GM19351 (cell line): ENCODE measurements around the gene AGR2.
"Not testable (repeated sequence)": the region's sequence is repeated elsewhere in the genome, so short reads cannot be mapped to it uniquely, and the experiment has no call there.

ENCODE experiments used
- ATAC-seq: cut with Tn5 transposase; IDR thresholded peaks from one replicate; pipeline ENCODE4 v1.9.1; 2021; ENCODE audit warnings: mild to moderate bottlenecking, moderate library complexity; ENCODE audit not compliant: unreplicated experiment

AGR2 gene

DNA sequence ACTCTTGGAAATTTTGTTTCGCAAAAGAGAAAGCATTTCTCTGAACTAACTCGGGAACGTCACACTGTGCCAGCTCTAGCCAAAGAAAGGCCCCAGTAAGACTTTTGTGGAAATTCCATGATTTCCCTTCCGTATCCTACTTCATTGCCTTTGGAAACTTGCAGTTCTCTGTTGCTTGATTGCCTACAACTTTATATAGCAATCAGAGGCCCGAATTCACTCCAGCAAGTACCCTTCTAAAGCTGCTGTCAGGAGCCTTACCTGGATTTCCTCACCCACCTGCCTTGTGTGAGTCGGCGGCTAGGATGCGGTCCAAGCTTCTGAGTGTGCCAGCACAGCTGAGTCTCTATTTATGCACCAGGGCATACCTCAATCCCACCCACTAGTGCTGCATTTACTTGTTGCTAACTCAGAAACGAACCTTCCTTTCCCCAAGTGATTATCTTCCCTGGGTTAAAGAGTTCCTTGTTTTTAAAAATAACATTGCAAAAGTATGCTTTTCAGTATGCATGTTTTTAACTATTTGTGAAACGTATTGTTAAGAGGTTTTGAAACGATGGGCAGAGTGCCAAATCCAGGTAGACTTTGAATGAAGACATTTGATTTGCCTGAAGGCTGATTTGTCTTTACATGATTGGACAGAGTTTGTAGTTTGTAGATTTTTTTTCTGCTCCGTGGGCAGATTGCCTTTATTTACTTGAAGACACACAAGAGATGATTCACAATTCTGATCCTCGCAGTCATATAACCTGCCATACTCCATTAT is at the start of gene AGR2:
AGR2 (minus strand) TSS at position 326 of the 766 bp plus-strand sequence. CDS start 3,203 bp downstream, outside the sequence.
- ATAC-seq = no peak

DNA sequence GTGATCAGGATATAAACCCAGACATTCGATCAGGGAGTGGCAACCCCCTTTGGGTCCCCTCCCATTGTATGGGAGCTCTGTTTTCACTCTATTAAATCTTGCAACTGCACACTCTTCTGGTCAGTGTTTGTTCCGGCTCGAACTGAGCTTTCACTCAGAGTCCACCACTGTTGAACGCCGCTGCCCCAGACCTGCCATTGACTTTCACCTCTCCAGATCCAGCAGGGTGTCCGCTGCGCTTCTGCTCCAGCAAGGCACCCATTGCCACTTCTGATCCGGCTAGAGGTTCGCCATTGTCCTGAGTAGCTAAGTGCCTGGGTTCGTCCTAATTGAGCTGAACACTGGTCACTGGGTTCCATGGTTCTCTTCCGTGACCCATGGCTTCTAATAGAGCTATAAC is 48.4 kb upstream of the AGR2 start:
- ATAC-seq = not testable (repeated sequence)

DNA sequence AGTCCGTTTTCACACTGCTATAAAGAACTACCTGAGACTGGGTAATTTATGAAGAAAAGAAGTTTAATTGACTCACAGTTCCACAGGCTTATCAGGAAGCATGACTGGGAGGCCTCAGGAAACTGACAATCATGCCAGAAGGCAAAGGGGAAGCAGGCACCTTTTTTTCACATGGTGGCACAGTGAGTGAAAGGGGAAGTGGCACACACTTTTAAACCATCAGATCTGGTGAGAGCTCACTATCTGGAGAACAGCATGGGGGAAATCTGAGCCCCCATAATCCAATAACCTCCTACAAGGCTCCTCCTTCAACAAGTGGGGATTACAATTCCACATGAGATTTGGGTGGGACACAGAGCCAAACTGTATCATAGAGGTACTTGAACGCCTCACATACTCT is 47.0 kb upstream of the AGR2 start:
- no peak for ATAC-seq

DNA sequence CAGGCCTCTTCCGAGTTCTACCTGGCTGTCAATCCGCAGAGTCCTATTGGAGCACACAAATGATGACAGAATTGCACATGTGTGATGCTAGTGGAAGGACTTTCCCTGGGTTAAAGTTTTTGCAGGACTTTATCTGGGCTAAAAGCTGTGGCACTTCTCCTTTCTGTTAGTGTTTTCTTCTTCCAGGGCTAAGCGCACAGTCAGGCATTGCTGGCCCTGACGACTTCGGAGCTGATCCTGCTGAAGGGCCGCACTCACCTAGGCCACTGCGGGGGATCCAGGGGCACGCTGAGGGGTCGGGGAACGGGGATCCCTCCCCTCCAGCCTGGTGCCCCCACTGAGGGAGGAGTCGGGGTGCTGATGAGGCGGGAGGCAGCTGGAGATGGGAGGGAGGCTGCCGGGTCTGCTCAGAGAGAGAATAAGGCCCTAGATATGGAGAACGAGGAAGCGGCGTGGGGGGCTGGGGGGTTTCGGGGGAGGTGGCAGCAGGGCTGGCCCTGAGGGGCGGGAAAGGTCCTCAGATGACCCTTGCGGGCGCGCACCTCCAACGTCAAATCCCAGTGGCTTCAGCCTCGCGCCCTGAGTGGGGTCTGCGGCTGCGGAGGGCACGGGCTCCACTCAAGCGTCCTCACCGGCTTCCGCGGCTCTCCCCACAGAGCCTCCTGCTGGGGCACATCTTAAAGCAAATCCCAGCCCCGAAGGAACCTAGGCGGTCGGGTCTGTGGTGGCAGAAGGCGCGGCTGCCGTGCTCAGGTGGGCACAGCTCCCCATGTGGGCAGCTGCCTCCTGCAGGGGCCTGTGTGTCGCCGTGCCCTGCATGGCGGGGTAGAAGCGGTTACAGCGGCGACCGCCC is 46.0 kb upstream of the AGR2 start:
- ATAC-seq = no peak

DNA sequence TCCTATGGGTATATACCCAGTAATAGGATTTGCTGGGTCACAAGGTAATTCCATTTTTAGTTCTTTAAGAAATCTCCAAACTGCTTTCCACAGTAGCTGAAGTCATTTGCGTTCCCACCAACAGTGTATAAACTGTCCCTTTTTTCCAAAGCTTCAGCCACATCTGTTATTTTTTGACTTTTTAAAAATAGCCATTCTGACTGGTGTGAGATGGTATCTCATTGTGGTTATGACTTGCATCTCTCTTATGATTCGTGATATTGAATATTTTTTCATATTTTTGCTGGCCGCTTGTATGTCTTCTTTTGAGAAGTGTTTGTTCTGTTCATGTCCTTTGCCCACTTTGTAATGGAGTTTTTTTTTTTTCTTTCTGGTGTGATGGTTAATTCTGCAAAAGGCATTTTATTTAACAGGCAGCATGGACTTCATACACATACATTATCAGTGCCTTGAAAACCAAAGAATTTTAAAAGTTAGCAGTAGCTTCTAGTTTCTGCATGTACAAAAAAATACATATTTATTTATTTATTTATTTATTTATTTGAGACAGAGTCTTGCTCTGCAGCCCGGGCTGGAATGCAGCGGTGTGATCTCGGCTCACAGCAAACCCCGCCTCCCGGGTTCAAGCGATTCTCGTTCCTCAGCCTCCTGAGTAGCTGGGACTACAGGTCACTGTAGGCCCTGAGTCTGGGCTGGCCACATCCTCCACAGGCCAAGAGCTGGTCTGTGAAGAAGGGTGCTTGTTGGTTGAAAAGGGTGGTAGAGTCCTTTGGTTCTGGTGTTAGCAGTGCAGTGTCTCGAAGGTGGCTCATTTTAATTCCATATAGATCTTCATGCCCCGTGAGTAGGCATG is 44.7 kb upstream of the AGR2 start:
- no peak for ATAC-seq

DNA sequence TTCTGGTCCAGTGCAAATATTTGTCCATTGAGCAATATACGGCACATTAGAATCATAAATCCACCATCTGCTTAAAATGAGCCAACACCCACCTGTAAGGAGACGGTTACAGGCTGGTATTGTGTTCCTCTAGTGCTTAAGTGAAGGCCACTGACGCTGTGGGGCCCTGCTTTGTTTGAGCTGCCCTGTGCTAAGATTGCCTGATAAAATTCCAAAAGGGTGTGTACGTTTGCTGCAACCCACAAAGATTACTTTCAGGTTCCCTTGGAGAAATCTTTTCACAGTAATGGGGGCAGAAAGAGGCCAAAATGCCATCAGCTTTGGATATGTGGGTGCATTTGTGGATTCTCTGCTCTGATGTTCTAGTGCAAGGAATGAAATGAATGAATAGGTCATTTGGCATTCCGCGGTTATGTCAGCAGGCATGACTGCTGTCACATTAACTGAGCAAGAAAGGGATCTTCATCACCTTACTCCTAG is 42.6 kb upstream of the AGR2 start:
- no peak for ATAC-seq

DNA sequence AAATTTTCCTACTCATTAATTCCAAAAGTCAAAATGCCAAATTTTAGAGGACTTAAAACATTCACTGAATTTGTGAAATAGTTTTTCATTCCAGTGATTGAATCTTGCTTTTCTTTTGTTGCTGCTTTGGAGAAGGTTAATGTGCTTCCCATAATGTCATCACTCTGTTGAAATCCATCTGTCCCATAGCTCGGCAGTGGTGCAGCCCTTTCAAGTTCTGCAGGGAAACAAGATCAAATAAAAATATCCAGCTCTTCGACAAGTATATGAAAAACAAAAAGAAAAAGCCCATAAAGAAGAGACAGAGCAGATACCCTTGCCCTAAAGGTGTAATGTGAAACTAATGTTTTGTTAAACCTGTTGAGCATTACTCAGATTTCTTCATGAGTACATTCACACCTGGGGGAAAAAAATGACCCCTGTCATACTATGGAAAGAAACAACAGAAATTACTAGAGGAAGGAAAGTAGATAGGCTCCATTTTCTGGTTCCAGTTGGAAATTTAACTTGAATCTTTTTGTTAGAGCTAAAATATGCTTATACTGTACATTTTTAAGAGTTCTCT is 41.9 kb upstream of the AGR2 start:
- ATAC-seq = no peak

DNA sequence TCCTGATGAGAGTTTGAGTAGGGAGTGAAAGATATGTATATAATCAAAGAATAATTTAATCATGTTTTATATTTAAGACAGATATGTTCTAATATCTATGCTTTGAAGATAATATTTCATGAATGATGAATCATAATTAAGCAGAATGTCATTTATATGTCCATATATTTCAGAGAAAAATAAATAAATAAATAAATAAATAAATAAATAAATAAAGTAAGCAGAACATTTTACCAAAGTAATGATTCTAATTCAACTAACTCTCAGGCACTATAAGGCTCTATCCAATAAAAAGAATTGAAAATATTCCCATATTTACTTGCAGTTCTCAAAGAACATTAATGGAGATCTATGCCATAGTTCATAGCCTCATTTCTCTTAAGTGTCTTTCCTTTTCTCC is 40.9 kb upstream of the AGR2 start:
- no peak for ATAC-seq

DNA sequence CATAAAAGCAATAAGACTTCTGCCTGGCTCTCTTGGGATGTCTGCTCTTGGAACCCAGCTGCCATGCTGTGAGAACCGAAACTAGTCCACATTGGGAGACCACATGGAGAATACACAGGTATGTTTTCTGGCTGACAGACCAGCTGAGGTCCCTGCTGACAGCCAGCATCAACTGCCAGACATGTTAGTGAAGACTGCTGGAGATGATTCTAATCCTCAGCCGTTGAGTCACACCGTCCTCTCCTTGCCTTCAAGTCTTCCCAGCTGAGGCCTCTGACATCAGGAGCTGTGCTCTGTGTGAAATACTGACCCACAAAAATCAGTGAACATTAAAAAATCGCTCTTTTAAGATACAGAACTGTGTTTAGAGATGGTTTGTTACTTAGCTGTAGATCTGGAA is 36.9 kb upstream of the AGR2 start:
- ATAC-seq = no peak

DNA sequence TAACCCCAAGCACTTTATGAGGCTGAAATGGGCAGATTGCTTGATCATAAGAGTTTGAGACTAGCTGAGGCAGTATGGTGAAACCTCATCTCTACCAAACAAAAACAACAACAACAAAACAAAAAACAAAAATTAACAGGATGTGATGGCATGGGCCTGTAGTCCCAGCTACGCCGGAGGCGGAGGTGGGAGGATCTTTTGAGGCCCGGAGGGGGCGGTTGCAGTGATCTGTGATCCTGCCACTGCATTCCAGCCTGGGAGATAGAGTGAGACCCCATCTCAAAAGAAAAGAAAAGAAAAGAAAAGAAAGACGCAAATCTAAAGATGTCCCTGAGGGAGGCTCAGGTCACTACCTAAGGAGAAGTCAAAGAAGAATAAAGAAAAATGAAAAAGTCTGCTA is 35.3 kb upstream of the AGR2 start:
- no peak for ATAC-seq

DNA sequence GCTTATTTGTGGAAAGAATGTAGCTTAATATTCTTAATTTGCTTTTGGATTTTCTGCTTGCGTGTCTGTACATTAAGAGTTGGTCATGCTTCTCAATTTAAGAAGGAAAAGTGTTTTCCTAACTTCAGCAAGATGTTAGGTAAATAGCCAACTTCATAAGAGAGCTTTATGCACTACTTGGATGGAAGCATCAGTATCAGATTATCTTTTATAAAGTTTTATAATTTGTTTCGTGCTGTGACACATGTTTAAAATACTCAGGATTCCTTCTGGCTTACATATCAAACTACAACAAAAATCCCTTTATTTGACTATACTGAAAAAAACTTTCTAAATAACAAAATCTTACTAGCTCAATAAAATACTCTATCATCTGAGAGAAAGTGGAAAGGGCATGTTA is 34.8 kb upstream of the AGR2 start:
- no peak for ATAC-seq

DNA sequence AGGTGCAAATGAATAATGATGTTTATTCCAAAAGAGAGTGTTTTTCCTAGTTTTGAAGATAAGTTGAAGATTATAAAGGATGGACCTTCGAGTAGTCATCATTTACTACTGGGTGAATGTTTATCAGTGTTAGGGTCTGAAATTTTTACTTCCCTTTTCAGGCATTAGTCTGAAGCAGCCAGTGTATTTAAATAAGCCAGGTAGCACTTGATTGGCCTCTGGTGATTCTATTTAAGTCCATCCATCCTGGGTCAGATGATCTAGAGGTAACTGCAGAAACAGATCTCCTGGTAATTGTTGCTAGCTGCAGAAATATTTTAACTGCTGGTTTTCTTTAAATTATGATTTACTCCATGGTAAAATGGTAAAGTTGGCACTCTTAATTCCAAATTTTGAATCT is 34.1 kb upstream of the AGR2 start:
- no peak for ATAC-seq

DNA sequence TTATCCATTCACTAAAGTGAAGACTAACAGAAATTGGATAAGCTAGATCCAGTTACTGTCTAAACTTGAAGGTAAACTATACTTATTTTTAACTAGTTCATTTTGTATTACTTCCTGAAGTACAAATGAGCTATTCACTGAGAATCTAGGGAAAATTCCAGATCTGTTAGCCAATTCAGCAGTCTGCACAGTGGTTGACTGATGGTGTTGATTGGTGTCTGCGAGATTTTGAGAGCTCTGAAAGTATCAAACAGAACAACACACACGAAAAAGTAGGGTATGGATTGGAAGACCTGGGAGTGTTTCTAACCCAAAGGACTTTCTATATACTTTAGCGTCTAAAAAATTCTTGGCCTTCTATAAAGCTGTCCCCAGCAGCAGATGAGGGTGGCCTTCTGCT is 33.6 kb upstream of the AGR2 start:
- ATAC-seq = no peak

DNA sequence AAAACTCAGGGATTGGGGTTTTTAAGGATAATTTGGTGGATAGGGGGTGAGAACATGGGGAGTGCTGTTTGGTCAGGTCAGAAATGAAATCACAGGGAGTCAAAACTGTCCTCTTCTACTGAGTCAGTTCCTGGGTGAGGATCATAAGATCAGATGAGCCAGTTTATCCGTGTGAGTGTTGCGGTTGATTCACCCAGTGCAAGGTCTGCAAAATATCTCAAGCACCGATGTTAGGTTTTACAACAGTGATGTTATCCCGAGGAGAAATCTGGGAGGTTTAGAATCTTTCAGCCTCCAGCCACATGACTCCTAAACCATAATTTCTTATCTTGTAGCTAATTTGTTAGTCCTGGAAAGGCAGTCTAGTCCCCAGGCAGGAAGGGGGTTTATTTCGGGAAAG is 31.7 kb upstream of the AGR2 start:
- no peak for ATAC-seq

DNA sequence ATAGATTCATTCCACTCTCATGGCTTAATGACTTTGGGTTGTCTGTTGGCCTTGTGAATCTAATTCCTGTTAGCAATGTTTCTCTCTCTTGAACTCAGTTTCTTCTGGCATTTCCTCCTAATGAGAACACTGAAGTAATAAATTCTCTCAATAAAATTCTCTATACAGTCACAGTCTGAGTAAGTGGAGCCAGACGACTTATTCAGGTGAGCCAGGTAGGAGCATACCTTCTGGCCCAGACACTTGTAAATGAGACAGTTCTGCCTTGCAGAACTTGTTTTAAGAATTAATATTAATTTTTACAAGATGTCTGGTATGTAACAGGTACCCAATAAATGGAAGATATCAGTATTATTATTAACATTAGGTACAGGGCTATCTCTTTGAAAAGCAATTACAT is 28.6 kb upstream of the AGR2 start:
- ATAC-seq = no peak

DNA sequence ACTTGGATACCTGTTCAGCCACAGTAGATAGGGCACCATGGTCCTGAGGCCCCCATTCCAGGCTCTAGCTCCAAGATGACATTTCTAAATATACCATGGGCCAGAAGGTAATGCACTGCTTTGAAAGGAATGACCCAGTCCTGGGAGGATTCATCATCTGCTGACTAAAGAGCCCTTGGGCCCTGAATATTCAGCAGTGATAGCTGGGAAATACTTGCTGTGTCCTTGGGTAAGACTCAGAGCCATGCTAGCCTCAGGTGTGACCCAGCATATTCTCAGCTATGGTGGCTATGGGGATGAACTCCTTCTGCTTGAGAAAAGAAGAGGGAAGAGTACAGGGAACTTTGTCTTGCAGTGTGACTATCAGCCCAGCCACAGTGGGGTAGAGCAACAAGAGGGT is 21.3 kb upstream of the AGR2 start:
- ATAC-seq = no peak

DNA sequence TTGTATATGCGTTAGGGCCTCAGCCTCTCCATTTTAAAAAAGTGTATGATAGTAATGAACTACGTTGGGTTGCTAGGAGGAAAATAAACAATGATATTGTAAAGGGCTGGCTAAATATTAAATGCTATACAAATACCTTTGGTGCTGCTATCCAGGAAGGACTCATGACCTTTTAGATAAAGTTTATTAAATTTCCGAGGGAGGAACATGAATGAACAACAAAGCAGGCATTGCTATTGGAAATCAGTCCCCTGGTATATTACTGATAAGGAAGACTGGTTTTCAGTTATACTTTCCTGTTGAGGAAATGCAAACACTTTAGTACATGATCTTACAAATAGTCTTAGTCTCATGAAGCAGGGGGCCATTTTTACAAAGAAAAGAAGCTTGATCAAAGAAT is 17.2 kb upstream of the AGR2 start:
- ATAC-seq = no peak

DNA sequence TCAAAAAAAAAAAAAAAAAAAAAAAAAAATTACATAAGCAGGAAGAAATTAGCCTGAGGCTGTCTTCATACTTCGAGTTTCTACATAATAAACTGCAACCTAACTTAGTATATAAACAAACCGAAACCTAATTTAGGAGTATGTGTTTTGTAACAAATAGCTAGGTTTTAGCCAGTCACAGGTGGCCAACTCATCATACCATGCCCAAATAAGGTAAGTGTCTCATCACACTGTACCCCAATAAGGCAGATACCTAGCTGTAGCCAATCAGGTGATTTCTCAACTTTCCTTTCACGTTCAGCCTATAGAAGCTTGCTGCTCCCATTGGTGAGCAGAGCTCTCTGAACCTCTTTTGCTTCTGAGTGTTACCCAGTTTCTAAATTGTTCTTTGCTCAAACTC is 13.9 kb upstream of the AGR2 start:
- ATAC-seq = no peak

DNA sequence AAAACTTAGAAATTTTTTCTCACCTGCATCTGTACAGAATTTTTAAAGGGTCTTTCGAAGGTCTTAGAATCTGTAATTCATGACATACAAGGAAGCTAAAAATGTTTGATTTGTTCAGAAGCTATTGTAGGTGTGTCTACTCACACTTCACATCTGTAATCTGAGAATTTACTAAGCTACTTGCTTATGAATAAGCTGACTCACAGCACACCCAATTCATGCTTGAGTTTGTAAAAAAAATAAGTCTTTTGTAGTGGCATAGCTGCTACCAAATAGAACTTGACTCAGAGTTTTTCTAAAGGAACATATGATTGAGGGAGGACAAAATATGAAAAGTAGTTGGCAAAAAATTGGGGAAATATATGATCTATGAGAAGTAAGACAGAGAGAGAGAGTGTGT is 12.7 kb upstream of the AGR2 start:
- no peak for ATAC-seq

DNA sequence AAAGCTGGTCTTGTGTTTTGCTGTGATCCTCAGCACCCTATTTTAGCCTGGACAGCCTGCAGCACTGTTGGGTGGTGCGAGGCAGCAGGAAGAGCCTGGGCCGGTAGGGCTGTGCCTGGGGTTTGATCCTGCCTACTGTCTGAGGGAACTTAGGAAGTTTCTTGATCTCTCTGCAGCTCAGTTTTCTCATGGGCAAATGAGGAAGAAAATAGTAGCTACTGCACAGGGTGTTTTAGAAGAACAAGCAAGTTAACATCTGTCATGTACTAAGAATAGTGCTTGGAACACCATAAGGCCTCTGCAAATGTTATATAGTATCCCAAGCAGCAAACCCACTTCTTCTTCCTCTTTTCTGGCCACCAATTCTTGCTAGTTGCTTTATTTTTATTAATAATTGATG is 12.0 kb upstream of the AGR2 start:
- ATAC-seq = no peak

DNA sequence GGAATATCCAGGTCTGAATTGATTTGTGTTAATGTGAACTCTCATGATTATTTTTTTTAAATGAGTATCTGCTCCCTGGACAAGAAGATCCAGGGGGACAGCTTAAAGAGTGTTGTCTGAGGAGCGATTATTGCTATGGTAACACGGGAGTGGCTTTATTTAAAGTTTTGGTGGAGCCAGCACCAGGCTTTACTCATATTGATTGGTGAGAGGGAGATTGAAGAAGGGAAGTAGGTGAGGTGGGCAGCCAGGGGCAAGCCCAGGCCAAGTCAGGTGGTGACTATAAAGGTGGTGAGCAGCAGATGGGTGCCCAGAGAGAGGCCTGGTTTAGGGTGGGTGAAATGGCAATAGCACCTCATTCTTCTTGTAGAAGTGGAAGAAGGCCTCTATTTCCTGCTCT is 10.2 kb upstream of the AGR2 start:
- no peak for ATAC-seq
